Dendritic cell treated with granulocyte-macrophage colony-stimulating factor and Interleukin-4, amounts not matched to agents 40 ng/mL and 50 ng/mL, for 4 days (primary cell): ENCODE data around the gene RPL9.
"Not testable (repeated sequence)": the region's sequence is repeated elsewhere in the genome, so short reads cannot be mapped to it uniquely, and the experiment has no call there.

ENCODE experiments used
- H3K27ac Mint-ChIP-seq: one replicate; pipeline ENCODE4 v1.8.0; 2022; ENCODE audit warnings: mild to moderate bottlenecking, mixed read lengths
- H3K27me3 Mint-ChIP-seq: one replicate; pipeline ENCODE4 v1.8.0; 2022; ENCODE audit warnings: mild to moderate bottlenecking, mixed read lengths
- H3K36me3 Mint-ChIP-seq: one replicate; pipeline ENCODE4 v1.8.0; 2022; ENCODE audit warnings: low read depth, mixed read lengths
- H3K4me1 Mint-ChIP-seq: one replicate; pipeline ENCODE4 v1.8.0; 2022; ENCODE audit warnings: low read depth, mixed read lengths
- H3K4me3 Mint-ChIP-seq: one replicate; pipeline ENCODE4 v1.8.0; 2022; ENCODE audit warnings: mild to moderate bottlenecking, moderate library complexity, mixed read lengths
- H3K9me3 Mint-ChIP-seq: one replicate; pipeline ENCODE4 v1.8.0; 2022; ENCODE audit warnings: mixed read lengths
- intact Hi-C: fragments of 100-400 bp; cut with micrococcal nuclease; formaldehyde crosslinking; loops from one replicate; pipeline ENCODE4 v1.15.0; 2022

The RPL9 gene

GRCh38 chr4:39426728-39427127 is 32.0 kb downstream of the RPL9 start:
- intact Hi-C loops, result no loop called here
- Mint-ChIP-seq H3K27me3 (no peaks in the 10 kb centered on the region), H3K27ac (no peak overlapping the region), H3K4me1 (no peaks in the 10 kb centered on the region), H3K4me3 (no peak overlapping the region), H3K9me3 (no peaks in the 10 kb centered on the region), H3K36me3 (no peaks in the 10 kb centered on the region)

- H3K9me3 Mint-ChIP-seq, intact Hi-C loops, H3K27me3 Mint-ChIP-seq, H3K4me1 Mint-ChIP-seq, H3K27ac Mint-ChIP-seq, H3K4me3 Mint-ChIP-seq, H3K36me3 Mint-ChIP-seq: not testable (repeated sequence)
Observed at GRCh38 chr4:39425297-39425696, 33.4 kb downstream of the RPL9 start.

- Mint-ChIP-seq H3K4me3 (no peak overlapping the region), H3K9me3 (no peaks in the 10 kb centered on the region), H3K27me3 (no peaks in the 10 kb centered on the region), H3K36me3 (no peaks in the 10 kb centered on the region), H3K4me1 (no peaks in the 10 kb centered on the region), H3K27ac (no peak overlapping the region)
- intact Hi-C loops, result no loop called here
Observed at GRCh38 chr4:39422247-39422646, 36.5 kb downstream of the RPL9 start.

GRCh38 chr4:39415678-39416283 is 42.9 kb downstream of the RPL9 start:
- H3K27me3 Mint-ChIP-seq, result no peaks in the 10 kb centered on the region
- H3K4me3 Mint-ChIP-seq, result no peak overlapping the region
- intact Hi-C loops, result no loop called here
- no peaks in the 10 kb centered on the region for H3K9me3 Mint-ChIP-seq
- H3K27ac Mint-ChIP-seq, result no peak overlapping the region
- H3K4me1 Mint-ChIP-seq, result no peaks in the 10 kb centered on the region
- no peaks in the 10 kb centered on the region for H3K36me3 Mint-ChIP-seq

- not testable (repeated sequence) for H3K9me3 Mint-ChIP-seq, H3K27ac Mint-ChIP-seq, H3K27me3 Mint-ChIP-seq
Observed at GRCh38 chr4:39411561-39411960, 47.2 kb downstream of the RPL9 start.

GRCh38 chr4:39410415-39410814 is 48.3 kb downstream of the RPL9 start:
- Mint-ChIP-seq H3K27ac (no peak overlapping the region), H3K27me3 (peaks cover 1% of the 10 kb centered on the region), H3K4me3 (no peak overlapping the region), H3K4me1 (no peaks in the 10 kb centered on the region), H3K36me3 (no peaks in the 10 kb centered on the region), H3K9me3 (no peaks in the 10 kb centered on the region)
- intact Hi-C loops, result no loop called here

More at GRCh38 chr4:39411561-39411960, 47.2 kb downstream of the RPL9 start:
- H3K4me1 Mint-ChIP-seq, H3K36me3 Mint-ChIP-seq, intact Hi-C loops, H3K4me3 Mint-ChIP-seq: not testable (repeated sequence)

GRCh38 chr4:39407584-39407885 is 51.2 kb downstream of the RPL9 start:
- intact Hi-C loops, result no loop called here
- H3K9me3 Mint-ChIP-seq, result no peaks in the 10 kb centered on the region
- H3K4me1 Mint-ChIP-seq, result no peaks in the 10 kb centered on the region
- peaks cover 1% of the 10 kb centered on the region for H3K27me3 Mint-ChIP-seq
- H3K4me3 Mint-ChIP-seq, result no peak overlapping the region
- H3K27ac Mint-ChIP-seq, result no peak overlapping the region
- H3K36me3 Mint-ChIP-seq, result no peaks in the 10 kb centered on the region

- Mint-ChIP-seq H3K9me3 (no peaks in the 10 kb centered on the region), H3K4me3 (no peak within 1 kb of the TSS), H3K27me3 (peaks cover 1% of the 10 kb centered on the region), H3K4me1 (no peaks in the 10 kb centered on the region), H3K27ac (no peak within 1 kb of the TSS), H3K36me3 (no peaks in the 10 kb centered on the region)
- intact Hi-C loops, result no loop called here
Observed at GRCh38 chr4:39406763-39407583, 51.7 kb downstream of the RPL9 start, which contains the start of gene KLB. TSS of gene KLB (plus strand) at chr4:39406930. CDS start at chr4:39406950, 20 bp downstream.
